ENCODE data around the gene PTPRT. TPM values are rescaled to one million over a fixed set of nuclear protein-coding genes. Genes with fewer than 3 reads are reported as not detected.

Gene PTPRT
- total RNA-seq, 1 experiment from 2014 or later: 0.13 TPM

GRCh38 chr20:42461291-42461690 is 728.4 kb downstream of the PTPRT start:
- peaks cover 15 to 22% of the 10 kb centered on the region in 2 experiments for H3K4me1 Mint-ChIP-seq
- Histone ChIP-seq H3K23me2 (ENCODE audit: insufficient read length, low read depth, low read length, poor library complexity, severe bottlenecking) (no peaks in the 10 kb centered on the region), H4K20me1 (ENCODE audit: control insufficient read depth, insufficient read depth, insufficient read length) (no peaks in the 10 kb centered on the region), H4K8ac (replicated peaks; ENCODE audit: insufficient read length, low read depth, low read length) (no peak overlapping the region), H3K4ac (ENCODE audit: low read depth, low read length) (no peak overlapping the region), H3K79me1 (ENCODE audit: insufficient read depth, low read depth, low read length, poor library complexity, severe bottlenecking) (no peaks in the 10 kb centered on the region), H3K9ac (ENCODE audit: extremely low read depth, insufficient read length, low read length) (no peak overlapping the region), H3K27me3 (ENCODE audit: insufficient read depth, low read length) (no peaks in the 10 kb centered on the region), H2AK5ac (ENCODE audit: insufficient read length, low read length) (no peak overlapping the region), H3K4me2 (ENCODE audit: insufficient read depth, insufficient read length, low read length) (no peak overlapping the region), H3K56ac (ENCODE audit: insufficient read length, low read depth, low read length) (no peak overlapping the region), H2BK12ac (ENCODE audit: insufficient read length, low read depth, low read length) (no peak overlapping the region), H3K4me1 (ENCODE audit: insufficient read depth, low read length) (no peaks in the 10 kb centered on the region), H2AFZ (ENCODE audit: low read length) (no peak overlapping the region), H3K23ac (ENCODE audit: insufficient read length, low read depth, low read length) (no peak overlapping the region), H3K79me2 (ENCODE audit: insufficient read depth, low read length) (no peaks in the 10 kb centered on the region), H3K14ac (ENCODE audit: insufficient read depth, low read length) (no peak overlapping the region), H3T11ph (ENCODE audit: low read length) (no peak overlapping the region), H3K9me3 (ENCODE audit: control insufficient read depth, low read depth, low read length) (no peaks in the 10 kb centered on the region), H2BK5ac (ENCODE audit: insufficient read length, low read length) (no peak overlapping the region), H2BK15ac (ENCODE audit: low read depth, low read length) (no peak overlapping the region), H4K5ac (ENCODE audit: insufficient read length, low read depth, low read length) (no peak overlapping the region), H2BK120ac (ENCODE audit: low read depth, low read length, poor library complexity, severe bottlenecking) (no peak overlapping the region), H3K18ac (ENCODE audit: insufficient read length, low read depth, low read length) (no peak overlapping the region), H3K27ac (ENCODE audit: insufficient read length, low read depth, low read length) (no peak overlapping the region), H4K91ac (ENCODE audit: insufficient read length, low read depth, low read length) (no peak overlapping the region), H2BK20ac (ENCODE audit: low read depth, low read length, poor library complexity, severe bottlenecking) (no peak overlapping the region)
- WGBS (ENCODE audit: extremely low coverage, insufficient read length, low lambda C conversion rate): no CpG with 5 or more reads among the region's 2 CpGs
- DNase-seq: no peak
- H3K9me3 Mint-ChIP-seq: no peaks in the 10 kb centered on the region
- TF ChIP-seq CTCF (conservative IDR thresholded peaks at IDR 0.05): no peak
- H3K27ac Mint-ChIP-seq: no peak overlapping the region
- no peak overlapping the region for H3K4me3 Mint-ChIP-seq
- H3K36me3 Mint-ChIP-seq (ENCODE audit: insufficient read depth in 1 of 3, low read depth in 3 of 3): no peaks in the 10 kb centered on the region
- no peaks in the 10 kb centered on the region; the same call in 1 of the 2 replicates for H3K27me3 Mint-ChIP-seq (ENCODE audit: low read depth)
